Stimulated activated CD8-positive, alpha-beta memory T cell treated with anti-CD3 and anti-CD28 coated beads, Interleukin-4, amount 100 ng/mL, for 1 hour (primary cell): ENCODE measurements around the gene SNAI3.

Source experiments
- DNase-seq, 2 donors: peaks; one replicate each; pipeline ENCODE4 v3.0.0-alpha.2; 2020; ENCODE audit warnings: low read depth in 2 of 2, low spot score in 1 of 2

SNAI3 gene

DNA sequence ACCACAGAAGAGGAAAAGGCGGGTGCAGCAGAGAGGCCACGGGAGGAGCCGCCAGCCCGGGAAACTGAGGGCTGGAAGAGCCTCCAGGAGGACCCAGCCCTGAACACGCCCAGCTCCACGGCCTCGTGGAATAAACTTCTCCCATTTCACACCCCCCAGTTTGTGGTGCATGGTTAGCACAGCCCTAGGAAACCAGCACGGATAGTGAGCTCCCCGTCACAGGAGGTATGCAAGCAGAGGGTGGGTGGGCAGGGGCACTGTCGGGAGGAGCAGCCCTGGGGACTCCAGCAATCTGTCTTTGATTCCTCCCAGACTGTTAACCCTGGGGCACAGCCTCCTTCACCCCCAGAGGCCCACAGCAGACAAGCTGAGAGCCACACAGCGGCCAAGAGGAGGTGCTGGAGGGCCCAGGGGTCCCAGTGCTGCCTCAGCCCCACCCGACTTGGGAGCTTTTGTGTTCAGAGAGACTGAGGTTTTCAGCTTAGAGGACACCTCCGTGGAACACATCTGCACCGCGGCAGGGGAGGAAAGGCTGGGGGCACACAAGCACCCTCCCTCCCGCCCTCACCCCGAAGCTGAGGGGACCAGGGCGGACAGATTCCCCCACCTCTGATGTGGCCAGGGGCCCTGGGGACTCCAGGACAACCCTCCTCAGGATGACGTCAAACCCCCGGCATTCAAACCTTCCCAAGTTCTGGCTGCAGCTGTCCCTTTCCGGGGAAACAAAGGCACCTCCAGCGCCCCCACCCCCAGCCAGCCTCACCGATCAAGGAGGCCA is 49.6 kb downstream of the SNAI3 start:
- no peak for DNase-seq

DNA sequence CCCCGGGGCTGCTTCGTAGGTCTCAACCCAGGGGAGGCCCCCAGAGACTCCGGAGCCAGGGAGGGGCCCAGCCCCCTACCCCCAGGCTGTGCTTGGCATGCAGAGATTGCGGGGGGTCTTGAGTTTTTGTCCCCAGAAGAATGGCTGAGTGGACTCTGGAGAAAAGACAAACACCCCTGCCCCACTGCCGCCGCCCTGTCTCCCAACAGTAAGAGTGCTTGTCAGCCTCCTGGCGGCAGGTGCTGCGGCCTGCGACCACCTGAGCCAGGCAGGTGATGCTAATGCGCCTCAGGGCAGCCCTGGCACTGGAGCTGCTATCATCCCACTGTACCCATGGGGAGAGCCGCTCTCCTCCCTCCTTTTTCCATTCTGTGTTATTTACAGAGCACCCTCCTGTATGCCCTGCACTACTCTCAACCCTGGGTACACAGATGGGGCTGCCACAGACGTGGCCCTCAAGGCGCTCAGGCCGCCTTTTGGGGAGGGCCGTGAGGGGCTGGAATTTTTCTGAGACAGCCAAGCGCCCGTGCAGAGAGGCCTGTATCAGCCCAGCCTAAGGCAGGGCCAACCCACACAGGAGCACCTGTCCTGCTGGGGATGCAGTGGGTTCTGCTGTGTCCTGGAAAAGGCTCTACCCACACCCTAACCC is 50.5 kb downstream of the SNAI3 start:
- DNase-seq, result no peak

DNA sequence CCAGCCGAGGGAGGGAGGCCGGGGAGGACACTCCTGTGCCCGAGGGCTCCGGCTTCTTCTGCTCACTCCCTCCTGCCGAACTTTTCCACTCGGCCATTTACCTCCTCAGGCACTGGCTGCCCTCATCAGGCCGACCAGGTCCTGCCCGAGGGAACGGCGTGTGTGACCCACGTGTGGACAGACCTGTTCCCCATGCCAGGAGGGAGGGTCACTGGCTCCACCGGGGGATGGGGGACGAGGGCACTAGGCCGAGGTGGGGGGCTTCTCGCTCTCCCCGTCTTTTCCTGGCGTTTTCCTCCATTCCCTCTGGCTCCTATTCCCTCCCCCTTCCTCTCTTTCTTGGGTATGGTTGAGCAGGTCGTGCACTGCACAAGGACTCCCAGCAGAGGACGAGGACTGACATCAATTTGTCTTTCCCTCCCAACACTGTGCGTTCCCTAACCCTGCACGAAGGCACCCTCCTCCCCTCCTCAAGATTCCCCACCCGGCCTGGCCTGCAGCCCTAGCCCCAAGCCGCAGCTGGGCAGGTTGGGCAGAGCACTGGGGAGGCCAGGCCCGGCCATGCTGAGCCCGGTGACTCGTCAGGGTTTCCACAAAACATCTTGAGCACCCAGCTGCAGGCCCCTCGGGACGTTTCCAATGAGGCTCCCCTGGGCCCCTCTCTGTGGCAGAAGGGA is 51.2 kb downstream of the SNAI3 start:
- DNase-seq, result no peak

DNA sequence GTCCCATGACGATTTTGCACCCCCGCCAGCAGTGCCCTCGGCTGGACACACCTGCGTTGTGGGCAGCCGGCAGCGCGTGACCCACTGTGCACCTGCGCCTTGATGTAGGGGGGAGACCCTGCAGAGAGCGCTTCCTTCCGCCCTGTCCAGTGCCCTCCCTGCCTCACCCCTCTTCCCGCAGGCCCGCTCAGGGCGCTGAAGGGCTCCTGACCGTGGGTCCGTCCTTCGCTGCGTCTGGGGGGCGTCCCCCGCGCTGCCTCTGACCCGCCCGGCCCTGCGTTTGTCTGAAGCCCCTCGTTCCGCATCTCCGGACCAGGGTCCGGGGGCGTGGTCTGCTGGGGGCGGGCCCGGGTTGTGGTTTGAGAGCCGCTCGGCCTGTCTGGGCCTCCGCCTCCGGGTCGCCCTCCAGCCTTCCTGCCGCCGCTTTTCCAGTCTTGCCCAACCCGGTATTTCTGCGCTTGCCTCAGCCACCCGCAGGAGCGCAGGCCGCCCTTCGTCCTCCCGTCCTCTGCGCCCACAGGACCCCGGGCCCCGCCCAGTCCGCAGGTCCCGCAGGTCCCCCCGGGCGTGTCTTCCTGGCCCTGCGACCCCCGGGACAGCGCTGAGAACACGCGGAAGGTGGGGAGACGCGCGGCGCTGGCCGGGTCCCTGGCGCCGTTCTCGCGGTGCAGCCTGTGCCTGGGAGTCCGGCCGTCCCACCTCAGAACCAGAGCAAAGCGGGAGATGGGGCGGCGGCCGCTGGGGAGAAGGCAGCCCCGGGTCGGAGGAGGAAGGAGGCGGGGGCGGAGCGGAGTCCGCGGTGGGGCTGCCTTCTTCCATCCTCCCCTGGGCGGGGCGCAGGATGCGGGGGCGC is 51.9 kb downstream of the SNAI3 start:
- DNase-seq, result peak in 1 of 2 donors; percentile 19

DNA sequence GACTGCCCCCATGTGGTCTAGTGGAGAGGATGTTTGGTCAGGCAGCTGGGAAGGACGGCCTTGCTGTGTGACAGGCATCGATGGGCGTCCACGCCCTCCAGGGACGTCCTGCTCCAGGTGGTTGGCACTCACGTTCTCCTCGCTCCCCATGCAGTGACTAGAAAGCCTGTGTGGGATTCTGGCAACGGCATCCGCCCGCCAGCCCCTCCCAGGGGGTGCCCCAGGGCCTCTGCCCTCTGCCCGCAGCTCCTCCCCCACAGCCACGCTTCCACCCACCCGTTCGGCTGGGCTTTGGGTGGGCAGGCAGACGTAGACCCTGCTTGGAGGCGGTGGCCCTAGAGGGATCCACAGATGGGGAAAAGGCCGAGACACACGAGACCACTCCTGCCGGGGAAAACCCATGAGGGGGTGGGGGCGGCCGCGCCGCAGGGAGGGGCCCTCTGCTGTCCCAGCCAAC is 52.6 kb downstream of the SNAI3 start:
- DNase-seq, result peak in 1 of 2 donors; percentile 19

DNA sequence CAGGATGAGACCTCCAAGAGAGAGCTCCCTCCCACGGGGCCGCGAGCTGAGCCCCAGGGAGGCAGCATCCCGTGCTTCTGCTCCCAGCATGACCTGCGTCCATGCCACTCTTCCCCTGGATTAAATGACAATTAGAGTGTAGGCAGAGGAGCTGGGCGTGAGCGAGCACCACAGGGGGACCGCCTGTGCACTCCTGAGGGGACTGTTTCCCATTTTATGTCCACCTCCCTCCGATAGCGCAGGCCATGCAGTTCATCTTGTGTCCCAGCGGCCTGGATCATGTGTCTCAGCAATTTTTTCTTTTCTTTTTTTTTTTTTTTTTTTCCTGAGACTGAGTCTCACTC is 53.7 kb downstream of the SNAI3 start:
- DNase-seq, result no peak

DNA sequence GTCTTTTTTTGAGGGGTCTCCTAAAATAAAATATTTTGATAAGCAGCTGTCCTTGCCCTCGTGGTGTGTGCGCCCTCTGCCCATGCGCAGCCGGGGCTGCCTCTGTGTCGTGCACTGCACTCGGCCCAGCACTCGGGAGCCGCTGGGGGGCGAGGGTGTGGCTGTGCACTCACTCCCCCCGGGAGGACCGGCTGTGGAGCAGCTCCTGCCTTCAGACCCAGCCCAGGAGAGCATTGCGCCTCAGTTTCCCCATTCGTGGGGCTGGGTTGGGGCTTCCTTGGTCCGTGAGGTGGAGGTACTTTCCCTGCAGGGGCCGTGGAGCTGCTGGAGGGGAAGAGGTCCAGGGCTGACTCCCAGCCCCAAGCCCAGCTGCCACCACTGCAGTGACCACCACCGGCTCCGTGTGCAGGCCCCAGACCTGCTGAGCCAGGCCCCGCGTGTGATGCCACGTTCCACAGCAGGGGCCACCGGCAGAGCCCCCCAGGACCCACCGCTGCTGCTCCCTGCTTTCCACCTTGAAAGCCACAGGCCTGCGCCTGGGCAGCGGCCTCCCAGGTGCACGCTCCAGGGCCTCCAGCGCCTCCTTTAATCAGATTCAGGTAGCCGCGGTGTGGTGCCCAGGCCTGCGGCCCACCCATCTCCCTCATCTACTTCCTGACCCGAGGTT is 54.3 kb downstream of the SNAI3 start:
- DNase-seq, result no peak

DNA sequence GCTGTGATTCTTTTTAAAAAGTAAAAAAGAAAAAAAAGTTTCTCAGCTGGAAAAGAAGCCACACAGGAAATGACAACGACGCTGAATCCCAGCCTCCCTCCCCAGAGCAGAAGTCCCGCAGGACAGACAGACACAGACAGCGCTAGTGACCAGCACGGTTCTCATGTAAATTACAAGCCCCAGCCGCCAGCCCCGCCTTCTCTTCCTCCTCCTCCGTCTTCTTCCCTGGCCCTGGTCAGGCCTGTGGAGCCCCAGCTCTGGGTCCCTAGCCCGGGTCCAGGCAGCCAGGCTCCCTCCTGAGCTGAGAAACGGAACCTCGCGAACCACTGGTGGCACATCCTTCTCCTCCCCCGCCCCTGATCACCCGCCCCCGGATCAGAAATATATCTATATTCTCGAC is 54.9 kb downstream of the SNAI3 start:
- no peak for DNase-seq

DNA sequence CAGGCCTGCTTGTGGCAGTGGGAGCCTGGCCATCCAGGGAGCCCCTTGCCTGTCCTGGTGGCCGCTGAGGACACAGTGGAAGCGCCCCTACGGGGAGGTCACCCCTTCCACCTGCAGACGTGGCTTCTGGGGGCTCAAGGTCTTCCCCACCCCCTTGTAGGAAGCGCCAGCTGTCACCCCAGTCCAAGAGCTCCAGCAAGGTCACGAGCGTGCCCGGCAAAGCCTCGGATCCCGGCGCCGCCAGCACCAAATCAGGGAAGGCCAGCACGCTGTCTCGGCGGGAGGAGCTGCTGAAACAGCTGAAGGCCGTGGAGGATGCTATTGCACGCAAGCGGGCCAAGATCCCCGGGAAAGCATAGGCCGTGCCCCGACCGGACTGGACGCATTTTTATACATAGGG is 55.4 kb downstream of the SNAI3 start:
- no peak for DNase-seq

DNA sequence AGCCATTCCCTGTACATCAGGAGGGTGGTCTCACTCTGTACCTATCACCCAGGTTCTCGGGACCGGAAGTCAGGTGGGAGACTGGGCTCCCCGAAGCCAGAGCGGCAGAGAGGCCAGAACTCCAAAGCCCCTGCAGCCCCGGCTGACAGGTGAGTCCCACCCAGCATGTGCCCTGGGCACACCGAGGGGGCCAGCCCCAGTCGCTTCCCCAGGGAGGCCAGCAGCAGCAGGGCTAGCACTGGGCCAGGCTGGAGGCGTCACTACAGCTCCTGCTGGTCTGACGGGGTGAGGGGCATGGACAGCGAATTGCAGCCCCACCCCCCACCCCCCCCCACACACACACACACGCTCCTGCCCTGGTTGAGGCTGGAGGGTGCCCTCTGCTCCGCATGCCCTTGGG is 55.9 kb downstream of the SNAI3 start:
- DNase-seq, result no peak

DNA sequence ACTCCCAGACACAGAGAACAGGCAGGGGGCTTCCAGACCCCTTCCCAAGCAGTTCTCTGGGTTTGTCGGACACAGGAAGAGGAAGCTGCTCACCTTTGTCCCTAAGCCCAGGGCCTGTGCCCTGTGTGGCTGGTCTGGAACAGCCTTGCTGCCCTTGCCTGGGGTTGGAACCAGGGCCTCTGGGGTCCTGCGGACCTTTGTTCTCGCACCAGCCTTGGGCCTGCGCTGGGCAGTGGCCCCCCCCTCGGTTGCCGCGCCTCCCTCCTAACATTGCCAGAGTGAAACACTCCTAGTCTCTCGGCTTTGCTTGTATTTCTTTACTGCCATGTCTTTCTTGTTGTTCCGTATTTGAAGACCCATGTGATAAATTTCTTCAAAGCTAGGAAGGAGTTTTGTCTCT is 56.5 kb downstream of the SNAI3 start:
- no peak for DNase-seq

DNA sequence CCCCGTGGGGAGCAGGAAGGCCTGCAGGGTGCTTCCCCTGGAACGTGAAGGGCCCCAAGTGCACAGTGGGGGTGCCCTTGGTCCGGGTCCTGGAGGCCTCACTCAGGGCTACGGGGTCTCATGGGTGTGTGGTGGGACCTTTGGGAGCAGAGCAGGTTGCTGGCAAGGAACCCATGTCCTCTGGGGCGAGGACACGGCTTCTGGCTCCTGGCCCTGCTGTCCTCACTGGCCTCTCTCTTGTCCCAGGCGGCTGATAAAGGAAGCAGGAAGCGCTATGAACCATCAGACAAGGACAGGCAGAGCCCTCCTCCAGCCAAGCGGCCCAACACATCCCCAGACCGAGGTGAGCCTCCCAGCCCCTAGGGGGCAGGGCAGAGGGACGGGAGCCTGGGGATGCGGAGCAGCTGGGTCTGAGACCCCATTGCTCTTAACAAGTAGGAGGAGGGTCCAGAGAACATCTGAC is 57.8 kb downstream of the SNAI3 start:
- no peak for DNase-seq
